ENCODE measurements around the gene CEBPB.

Gene CEBPB

GRCh38 chr20:50214226-50215024 lies 23.8 kb downstream of the CEBPB start:
- DNase-seq, result no peak

DNA sequence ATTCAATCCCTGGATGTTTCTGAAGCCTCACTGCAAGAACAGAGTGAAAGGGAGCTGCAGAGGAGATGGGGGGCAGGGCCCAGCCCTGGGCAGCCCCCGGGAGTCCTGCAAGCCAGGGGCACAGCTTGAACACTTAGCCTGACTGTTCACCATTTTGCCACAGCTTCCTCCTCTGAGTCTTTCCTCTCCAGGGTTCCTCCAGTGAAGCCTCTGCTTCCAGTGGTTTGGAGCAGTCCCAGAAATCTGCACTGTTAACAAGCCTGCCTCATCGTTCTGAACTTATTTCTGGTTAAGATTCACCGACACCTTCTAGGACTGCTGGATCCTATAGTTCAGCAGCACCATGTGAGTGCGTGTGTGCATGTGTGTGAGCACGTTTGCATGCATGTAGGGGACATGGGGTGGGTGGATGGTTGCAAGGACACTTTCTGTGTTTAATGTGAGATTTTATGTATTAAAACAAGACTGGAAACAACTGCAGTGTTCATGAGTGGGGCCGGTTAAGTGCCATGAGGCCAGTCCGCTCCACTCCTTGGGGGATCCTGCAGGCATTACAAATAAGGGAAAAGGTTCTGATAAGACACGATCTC lies 24.6 kb downstream of the CEBPB start:
- no peak for DNase-seq

- DNase-seq, result no peak
These were observed 25.3 kb downstream of the CEBPB start for GRCh38 chr20:50215926-50216325.

DNA sequence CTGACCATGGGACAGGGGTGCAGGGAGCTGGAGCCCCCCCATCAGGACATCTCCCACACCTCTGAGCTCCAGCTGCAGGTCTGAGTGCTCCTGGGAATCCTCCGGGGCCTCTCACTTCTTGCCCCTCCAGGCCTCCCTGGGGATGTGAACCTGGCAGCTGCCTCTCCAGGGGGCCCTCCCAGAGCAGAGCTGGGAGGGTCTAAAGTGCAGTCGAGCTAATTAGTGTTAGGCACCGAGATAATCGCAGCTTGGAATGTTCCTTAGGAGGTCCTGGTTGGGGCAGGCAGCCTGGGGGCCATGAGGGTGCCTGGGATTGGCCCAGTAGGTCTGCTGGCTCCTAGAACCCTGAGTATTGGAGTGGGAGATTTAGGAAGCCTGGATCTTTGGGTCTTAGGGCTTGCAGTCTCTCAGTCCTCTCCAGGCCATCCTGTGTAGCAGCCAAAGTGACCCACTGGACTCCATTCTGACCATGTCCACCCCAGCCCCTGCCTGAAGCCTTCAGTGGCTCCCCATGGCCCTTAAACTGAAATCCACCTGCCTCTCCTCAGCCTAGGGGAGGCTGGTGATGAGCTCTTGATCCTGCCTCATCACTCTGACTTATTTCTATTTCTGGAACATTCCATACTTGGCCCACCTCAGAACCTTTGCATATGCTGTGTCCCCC lies 26.0 kb downstream of the CEBPB start:
- DNase-seq, result no peak

- DNase-seq, result no peak
These were observed 26.7 kb downstream of the CEBPB start for GRCh38 chr20:50217207-50217949.

- no peak for DNase-seq
These were observed 28.4 kb downstream of the CEBPB start for GRCh38 chr20:50218987-50219435.

GRCh38 chr20:50219600-50219999 lies 29.0 kb downstream of the CEBPB start:
- no peak for DNase-seq

- no peak for DNase-seq
These were observed 29.7 kb downstream of the CEBPB start for GRCh38 chr20:50220093-50220893.

DNA sequence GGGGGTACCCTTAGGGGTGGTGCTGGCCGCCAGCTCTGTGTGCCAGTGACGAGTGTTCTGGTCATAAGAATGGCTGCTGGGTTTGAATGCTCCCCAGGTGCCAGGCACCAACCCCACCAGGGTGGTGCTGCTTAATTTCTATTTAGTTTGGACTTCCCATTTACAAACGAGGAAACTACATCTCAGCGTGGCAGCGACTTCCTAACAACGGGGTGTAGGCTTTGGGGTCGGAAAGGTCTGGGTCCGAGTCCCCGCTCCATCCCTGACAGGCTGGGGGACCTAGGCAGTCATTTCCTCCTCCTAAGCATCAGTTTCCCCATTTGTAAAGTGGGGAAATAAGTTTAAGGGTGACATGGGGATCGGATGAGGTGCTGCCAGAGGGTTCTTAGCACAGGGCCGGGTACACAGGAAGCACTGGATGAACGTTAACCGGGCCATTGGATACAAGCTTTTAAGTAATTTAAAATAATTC lies 30.3 kb downstream of the CEBPB start:
- no peak for DNase-seq

GRCh38 chr20:50221501-50222308 lies 31.1 kb downstream of the CEBPB start:
- DNase-seq, result no peak

DNA sequence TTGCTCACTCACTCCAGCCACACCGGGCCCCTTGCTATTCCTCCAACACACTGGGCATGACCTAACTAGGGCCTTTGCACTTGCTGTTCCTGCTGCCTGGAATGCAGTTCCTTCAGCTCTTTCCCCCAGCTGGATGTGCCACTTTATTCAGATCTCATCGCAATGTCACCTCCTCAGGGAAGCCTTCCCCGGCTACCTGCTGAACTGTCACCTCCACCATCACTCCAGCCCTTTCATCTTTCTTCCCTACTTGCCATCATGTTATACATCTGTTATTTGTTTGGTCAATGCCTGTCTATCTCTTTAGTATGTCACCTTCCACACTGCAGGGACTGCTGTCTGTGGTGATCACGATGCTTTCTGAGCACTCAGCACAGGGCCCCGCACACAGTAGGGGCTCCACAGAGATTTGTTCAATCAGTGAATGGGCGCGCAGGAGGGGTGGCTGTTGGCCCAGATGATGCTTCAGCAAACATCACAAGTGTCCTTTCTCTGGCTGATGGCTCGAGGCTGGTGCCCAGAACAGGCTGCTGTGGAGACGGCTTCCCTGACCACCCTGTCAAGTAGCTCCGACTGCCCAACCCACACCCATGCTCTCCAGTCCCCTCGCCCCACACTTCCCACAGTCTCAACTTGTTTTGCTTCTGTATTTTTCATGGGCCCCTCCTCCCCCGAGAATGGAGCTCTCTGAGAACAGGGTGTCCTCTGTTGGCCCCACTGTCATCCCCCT lies 31.8 kb downstream of the CEBPB start:
- DNase-seq, result no peak

GRCh38 chr20:50223039-50224005 lies 32.7 kb downstream of the CEBPB start:
- no peak for DNase-seq

DNA sequence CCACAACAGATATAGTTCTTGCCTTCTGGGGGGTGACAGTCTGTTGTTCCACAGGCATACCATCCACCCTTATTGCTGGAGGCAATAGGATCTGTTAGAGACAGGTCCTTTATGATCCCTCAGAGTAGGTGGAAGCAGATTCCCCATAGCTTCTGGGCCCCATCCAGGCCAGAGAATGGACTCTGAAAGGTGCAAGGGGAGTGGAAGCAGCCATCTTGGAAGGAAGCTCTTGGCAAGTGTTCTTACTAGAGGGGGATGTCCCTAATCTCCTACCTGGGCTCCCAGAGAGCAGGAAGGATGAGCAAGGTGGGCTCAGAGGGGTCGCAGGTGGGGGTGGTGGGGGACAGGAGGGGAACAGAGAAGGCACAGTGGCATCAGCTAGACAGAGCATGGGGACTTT lies 33.4 kb downstream of the CEBPB start:
- no peak for DNase-seq

GRCh38 chr20:50224531-50225255 lies 34.1 kb downstream of the CEBPB start:
- no peak for DNase-seq

- no peak for DNase-seq
These were observed 35.7 kb downstream of the CEBPB start for GRCh38 chr20:50226093-50226974.

DNA sequence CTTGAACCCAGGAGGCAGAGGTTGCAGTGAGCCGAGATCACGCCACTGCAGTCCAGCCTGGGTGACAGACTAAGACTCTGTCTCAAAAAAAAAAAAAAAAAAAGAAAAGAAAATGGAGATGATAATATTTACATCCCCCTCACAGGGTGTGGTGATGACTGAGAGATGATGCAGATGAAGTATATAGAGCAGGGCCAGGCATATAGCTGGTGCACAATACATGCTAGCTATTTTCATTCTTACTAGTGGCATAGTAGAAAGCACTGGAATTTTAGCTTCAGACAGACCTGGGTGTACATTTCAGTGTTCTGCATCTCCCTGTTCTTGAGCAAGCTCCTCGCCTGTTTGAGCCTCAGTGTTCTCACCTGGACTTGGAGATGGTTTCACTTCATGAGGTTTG lies 36.9 kb downstream of the CEBPB start:
- no peak for DNase-seq

DNA sequence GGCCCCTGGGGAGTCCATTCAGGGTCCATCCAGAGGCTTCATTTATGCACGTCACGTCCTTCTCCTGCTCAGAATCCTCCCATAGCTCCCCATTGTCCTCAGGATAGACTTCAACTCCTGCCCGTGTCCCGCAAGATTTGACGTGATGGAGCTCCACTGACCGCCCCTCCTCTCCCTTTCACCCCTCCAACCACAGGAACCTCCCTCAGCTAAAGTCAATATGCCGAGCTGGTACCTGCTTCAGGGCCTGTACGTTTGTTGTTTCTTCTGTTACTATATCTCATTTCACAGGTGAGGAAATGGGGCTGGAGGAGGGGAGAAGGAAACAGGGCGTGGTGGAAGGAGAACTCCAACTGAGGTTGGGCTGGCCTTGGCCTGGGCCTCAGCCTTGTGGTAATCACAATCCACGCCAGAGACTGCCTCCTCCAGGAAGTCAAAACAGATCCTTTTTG lies 38.6 kb downstream of the CEBPB start:
- no peak for DNase-seq

- no peak for DNase-seq
These were observed 39.6 kb downstream of the CEBPB start for GRCh38 chr20:50230184-50230583.
